NCI-H526 (cell line): Measurements from ENCODE around the gene CHMP3.
"Not testable (repeated sequence)": the region's sequence is repeated elsewhere in the genome, so short reads cannot be mapped to it uniquely, and the experiment has no call there.

Source experiments
- DNase-seq, 2 experiments: peaks; one replicate each; lab custom pipeline; 2025; lab: John Stamatoyannopoulos, UW

CHMP3 gene

GRCh38 chr2:86562922-86563649 is at the start of gene CHMP3:
Gene CHMP3 (minus strand): TSS chr2:86563443. CDS start chr2:86563348, 95 bp downstream.
- DNase-seq, result peak; percentile 94 to 98

DNA sequence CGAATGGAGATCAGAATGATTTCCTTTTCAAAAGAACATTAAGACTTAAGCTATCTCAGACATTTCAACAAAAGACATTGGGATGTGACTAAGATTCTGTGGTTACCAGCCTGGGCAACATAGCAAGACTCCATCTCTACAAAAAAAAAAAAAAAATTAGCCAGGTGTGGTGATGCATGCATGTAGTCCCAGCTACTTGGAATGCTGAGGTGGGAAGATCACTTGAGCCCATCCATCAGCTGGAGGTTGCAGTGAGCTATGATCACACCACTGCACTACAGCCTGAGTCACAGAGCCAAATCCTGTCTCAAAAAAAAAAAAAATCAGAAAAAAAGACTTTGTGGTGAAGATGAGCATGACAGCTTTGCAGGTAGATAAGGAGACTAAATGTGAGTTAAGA is 47.6 kb upstream of the CHMP3 start:
- DNase-seq, result no peak

DNA sequence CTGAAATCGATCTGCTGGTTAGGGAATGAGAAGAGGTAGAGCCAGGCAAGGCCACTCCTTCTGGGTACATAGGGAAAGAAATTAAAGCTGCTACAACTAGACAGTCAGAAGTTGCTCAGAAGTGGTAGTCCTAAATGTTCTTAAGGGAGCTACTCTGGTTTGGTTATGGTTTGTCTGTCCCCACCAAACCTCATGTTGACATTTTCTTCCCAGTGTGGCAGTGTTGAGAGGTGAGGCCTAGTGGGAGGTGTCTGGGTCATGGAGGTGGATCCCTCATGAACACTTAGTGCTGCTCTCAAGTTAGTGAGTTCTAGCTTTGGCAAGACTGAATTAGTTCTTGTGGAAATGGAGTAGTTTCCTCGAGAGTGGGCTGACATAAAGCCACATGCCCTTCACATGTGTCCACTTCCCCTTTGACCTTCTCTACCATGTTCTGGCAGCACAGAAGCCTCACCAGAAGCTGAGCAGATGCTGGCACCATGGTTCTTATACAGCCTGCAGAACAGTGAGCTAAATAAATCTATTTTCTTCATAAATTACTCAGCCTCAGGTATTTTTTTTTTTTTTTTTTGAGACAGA is 45.7 kb upstream of the CHMP3 start:
- no peak for DNase-seq

- DNase-seq, result no peak
These were observed 40.7 kb upstream of the CHMP3 start for GRCh38 chr2:86603905-86604304.

GRCh38 chr2:86598966-86599365 is 35.7 kb upstream of the CHMP3 start:
- DNase-seq, result no peak

DNA sequence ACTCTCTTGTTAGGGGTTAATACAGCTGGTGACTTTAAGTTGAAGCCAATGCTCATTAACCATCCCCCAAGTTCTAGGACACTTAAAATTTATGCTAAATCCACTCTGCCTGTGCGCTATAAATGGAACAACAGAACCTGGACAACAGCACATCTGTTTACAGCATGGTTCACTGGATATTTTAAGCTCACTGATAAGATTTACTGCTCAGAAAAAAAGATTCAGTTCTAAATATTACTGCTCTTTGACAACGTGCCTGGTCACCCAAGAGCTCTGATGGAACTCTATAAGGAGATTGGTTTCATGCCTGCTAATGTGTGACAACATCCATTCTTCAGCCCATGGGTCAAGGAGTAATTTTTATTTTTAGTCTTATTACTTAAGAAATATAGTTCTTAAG is 32.9 kb upstream of the CHMP3 start:
- DNase-seq, result no peak

- DNase-seq, result no peak
These were observed 30.0 kb upstream of the CHMP3 start for GRCh38 chr2:86593266-86593665.

GRCh38 chr2:86592547-86593230 is 29.4 kb upstream of the CHMP3 start:
- DNase-seq, result no peak

- not testable (repeated sequence) for DNase-seq
These were observed 26.5 kb upstream of the CHMP3 start for GRCh38 chr2:86589701-86590100.

DNA sequence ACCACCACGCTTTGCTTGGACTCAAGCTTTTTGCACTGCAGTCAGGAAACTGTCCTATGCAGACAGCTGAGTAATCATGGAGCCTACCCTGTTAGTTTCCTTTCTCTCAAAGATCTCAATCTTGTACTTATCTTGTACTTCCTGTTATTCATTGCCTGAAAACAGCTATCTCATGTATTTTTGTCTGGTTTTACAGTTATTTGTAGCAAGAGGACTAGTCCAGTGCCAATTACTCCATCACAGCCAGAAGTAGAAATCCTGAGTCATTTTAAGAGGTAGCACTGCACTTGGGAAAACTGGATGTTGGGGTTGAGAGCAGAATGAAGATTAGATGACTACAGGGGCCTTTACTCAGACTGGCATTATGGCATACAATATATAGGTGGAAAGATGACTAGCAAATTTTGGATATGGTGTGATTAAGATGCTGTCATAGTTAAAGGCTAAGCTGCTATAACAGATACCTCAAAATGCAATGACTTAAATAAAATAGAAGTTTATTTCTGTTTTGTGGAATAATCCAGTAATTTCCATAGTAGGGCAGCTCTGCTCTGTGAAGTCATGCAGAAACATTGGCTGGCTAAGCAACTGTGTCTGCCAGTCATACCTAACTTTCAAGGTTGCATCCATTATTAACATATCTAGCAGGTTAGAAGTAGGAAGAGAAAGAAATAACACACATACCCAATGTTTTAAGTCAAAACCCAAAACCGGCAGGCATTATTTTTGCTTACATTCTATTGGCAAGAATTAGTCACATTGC is 21.1 kb upstream of the CHMP3 start:
- DNase-seq, result no peak

- no peak for DNase-seq
These were observed 17.3 kb upstream of the CHMP3 start for GRCh38 chr2:86580560-86580959.

DNA sequence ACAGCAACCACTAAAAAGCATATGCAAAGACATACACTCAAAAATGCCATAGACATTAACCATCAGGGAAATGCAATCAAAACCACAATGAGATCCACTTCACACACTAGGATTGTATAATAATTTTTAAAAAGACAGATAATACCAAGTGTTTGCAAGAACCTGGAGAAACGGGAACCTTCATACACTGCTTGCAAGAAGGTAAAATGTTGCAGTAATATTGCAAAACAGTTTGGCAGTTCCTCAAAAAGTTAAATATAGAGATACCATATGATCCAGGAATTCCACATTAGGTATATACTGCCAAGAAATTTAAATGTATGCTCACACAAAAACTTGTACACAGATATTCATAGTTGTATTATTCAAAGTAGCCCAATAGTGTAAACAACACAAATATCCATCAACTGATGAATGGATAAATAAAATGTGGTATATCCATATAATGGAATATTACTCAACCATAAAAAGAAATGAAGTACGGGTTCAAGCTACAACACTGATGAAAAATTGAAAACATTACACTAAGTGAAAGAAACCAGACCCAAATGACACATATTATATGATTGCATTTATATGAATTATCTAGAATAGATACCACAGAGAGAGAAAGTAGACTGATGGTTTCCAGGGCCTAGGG is 14.7 kb upstream of the CHMP3 start:
- DNase-seq, result no peak

GRCh38 chr2:86570059-86570458 is 6.8 kb upstream of the CHMP3 start:
- DNase-seq, result no peak

DNA sequence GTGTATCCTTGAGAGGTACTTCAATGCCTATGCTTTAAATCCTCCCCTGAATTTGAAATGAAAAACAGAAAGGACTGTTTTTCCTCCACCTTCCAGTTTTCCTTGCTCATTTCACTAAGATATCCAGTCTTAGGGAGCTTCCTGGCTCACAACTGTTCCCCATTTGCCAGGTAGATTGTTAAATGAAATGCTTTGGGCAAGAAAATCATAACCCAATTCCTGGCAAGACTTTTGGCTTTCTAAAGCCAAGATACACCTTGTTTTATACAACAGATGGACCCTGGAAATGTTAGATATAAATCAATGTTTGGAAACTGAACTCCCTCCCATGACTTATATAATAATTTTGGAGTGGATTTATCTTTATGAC is 3.6 kb upstream of the CHMP3 start:
- no peak for DNase-seq

- DNase-seq, result no peak
These were observed 3.0 kb upstream of the CHMP3 start for GRCh38 chr2:86566158-86566820.

GRCh38 chr2:86563650-86564061 is 413 bp upstream of the CHMP3 start:
- DNase-seq, result no peak

DNA sequence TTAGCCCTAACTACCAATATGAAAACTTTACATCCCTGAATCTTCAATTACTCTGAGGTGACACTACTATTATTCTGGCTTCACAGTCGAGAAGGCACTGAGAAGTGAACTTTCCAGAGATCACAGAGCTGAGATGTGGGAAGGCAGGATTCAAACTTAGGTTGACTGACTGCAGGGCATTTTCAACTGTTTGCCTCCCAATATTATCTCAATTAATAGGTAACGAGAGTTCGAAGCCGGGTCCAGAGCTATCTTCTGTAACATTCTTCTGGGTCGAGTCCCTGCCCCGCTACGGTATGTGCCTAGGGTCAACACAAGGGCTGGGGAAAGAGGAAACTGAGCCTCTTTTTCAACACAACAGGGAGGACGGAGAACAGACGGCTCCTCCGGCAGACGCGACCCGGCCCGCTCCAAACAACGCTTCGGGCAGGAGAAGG is 740 bp downstream of the CHMP3 start:
- no peak for DNase-seq

- DNase-seq, result no peak
These were observed 5.4 kb downstream of the CHMP3 start for GRCh38 chr2:86557836-86558235.

GRCh38 chr2:86556508-86556907 is 6.7 kb downstream of the CHMP3 start:
- DNase-seq, result no peak

DNA sequence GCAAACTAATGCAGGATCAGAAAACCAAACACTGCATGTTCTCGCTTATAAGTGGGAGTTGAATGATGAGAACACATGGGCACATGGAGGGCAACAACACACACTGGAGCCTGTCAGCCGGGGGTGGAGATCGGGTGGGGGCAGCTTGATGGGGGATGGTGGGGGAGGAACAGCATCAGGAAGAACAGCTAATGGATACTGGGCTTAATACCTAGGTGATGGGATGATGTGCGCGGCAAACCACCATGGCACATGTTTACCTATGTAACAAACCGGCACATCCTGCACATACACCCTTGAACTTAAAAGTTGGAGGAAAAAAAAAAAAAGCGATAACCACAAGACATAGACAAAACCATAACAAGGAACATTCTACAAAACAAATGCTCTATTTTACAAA is 10.4 kb downstream of the CHMP3 start:
- no peak for DNase-seq

DNA sequence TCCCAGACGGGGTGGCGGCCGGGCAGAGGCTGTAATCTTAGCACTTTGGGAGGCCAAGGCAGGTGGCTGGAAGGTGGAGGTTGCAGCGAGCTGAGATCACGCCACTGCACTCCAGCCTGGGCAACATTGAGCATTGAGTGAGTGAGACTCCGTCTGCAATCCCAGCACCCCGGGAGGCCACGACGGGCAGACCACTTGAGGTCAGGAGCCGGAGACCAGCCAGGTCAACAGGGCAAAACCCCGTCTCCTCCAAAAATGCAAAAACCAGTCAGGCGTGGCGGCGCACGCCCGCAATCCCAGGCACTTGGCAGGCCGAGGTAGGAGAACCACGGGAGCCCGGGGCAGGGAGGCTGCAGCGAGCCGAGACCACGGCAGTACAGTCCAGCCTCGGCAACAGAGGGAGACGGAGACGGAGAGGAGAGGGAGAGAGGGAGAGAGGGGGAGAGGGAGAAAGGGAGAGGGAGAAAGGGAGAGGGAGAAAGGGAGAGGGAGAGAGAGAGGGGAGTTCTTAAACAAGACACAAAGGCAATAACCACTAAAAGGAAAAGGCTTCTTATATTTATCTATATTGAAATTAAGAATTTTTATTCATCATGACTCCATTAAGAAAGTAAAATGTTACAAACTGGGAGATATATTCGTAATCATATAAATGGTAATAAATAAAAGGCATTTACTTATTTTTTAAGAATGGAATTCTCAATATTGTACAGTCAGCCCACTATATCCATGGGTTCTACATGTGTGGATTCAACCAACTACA is 13.1 kb downstream of the CHMP3 start:
- DNase-seq, result not testable (repeated sequence)
